ENCODE data around the gene CD274.
A peak's percentile ranks its signal among the peaks of the same experiment; 100 is the strongest.

DNA sequence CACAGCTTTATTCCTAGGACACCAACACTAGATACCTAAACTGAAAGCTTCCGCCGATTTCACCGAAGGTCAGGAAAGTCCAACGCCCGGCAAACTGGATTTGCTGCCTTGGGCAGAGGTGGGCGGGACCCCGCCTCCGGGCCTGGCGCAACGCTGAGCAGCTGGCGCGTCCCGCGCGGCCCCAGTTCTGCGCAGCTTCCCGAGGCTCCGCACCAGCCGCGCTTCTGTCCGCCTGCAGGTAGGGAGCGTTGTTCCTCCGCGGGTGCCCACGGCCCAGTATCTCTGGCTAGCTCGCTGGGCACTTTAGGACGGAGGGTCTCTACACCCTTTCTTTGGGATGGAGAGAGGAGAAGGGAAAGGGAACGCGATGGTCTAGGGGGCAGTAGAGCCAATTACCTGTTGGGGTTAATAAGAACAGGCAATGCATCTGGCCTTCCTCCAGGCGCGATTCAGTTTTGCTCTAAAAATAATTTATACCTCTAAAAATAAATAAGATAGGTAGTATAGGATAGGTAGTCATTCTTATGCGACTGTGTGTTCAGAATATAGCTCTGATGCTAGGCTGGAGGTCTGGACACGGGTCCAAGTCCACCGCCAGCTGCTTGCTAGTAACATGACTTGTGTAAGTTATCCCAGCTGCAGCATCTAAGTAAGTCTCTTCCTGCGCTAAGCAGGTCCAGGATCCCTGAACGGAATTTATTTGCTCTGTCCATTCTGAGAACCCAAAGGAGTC lies at the start of gene CD274:
- TF ChIP-seq, protein P1, sequence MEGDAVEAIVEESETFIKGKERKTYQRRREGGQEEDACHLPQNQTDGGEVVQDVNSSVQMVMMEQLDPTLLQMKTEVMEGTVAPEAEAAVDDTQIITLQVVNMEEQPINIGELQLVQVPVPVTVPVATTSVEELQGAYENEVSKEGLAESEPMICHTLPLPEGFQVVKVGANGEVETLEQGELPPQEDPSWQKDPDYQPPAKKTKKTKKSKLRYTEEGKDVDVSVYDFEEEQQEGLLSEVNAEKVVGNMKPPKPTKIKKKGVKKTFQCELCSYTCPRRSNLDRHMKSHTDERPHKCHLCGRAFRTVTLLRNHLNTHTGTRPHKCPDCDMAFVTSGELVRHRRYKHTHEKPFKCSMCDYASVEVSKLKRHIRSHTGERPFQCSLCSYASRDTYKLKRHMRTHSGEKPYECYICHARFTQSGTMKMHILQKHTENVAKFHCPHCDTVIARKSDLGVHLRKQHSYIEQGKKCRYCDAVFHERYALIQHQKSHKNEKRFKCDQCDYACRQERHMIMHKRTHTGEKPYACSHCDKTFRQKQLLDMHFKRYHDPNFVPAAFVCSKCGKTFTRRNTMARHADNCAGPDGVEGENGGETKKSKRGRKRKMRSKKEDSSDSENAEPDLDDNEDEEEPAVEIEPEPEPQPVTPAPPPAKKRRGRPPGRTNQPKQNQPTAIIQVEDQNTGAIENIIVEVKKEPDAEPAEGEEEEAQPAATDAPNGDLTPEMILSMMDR (IDR thresholded peaks at IDR 0.05; ENCODE audit: borderline replicate concordance, extremely low read depth, low read length, poor library complexity, severe bottlenecking), result peak; percentile 79
- TF ChIP-seq EZH2 (IDR thresholded peaks at IDR 0.05; ENCODE audit: borderline replicate concordance, low read depth, low read length, severe bottlenecking), result no peak

Measured in DND-41 (cell line).